NCI-H2171 treated with DMSO at 0.1 percent for 48 hours (cell line): ENCODE results near the gene CD99.
"Not testable (repeated sequence)": the region's sequence is repeated elsewhere in the genome, so short reads cannot be mapped to it uniquely, and the experiment has no call there.

Source experiments
- DNase-seq: peaks from one replicate; lab custom pipeline; 2025; lab: John Stamatoyannopoulos, UW

CD99 gene

DNA sequence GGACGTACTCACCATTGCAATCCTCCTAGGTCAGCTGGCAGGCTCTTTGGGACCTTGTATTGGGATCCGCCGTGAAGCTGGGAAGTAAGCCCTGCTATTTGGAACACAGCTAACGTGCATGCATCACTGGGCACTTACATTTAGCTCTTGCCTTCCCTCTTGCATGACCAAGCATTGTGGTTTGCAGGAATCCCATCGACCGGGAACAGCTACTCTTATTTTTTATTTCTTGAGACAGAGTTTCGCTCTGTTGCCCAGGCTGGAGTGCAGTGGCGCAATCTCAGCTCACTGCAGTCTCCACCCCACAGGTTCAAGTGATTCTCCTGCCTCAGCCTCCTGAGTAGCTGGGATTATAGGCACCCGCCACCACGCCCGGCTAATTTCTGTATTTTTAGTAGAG lies 36.2 kb downstream of the CD99 start:
- not testable (repeated sequence) for DNase-seq

DNA sequence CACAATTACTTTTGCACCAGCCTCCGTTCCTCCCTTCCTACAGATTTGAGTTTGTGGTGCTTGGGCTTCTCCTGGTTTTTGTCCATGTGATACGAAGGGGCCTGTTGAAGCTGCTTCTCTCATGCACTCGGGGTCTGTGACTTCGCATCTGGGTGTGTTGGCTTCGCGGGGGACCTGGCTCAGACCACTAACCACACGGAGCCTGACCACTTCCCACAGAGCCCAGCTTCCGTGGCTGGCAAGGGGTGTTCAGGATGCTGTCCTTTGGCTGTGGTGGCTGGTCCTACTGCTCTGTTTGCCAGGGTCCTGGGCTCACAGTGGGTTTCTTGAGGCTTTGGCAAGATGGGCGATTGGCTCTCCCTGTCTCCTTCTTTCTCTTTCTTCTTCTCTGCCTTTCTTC lies 41.0 kb downstream of the CD99 start:
- no peak for DNase-seq

DNA sequence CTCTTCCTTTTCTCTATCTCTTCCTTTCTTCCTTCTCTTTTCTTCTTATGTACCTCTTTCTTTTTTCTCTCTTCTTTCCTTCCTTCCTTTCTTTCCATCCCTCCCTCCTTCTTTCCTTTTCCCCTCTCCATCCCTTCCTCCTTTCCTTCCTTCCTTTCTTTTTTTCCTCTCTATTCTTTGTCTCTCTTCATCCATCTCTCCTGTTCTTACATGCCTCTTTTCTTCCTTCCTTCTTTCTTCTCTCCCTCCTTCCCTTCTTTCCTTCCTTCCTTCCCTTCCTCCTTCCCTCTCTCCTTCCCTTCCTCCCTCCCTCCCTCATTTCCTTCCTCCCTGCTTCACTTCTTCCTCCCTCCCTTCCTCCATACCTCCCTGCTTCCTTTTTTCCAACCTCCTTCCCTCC lies 41.6 kb downstream of the CD99 start:
- no peak for DNase-seq

DNA sequence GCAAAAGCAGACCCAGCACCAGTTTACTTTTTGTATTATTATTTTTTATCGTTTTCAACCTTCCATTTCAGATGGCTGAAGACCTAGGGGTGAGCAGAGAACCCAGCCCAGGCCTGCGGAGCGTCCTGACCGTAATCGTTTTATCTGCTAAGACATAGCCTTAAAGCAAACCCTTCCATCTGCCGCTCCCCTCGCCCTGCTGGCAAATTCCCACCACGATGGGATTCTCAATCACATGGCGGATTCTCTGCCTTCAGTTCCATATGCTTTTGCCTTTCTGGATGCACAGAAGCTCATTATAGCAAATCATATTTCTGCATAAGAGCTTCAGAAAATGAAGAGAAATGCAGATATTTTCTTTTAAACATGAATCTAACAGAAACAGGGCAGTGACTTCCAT lies 42.2 kb downstream of the CD99 start:
- DNase-seq = no peak

DNA sequence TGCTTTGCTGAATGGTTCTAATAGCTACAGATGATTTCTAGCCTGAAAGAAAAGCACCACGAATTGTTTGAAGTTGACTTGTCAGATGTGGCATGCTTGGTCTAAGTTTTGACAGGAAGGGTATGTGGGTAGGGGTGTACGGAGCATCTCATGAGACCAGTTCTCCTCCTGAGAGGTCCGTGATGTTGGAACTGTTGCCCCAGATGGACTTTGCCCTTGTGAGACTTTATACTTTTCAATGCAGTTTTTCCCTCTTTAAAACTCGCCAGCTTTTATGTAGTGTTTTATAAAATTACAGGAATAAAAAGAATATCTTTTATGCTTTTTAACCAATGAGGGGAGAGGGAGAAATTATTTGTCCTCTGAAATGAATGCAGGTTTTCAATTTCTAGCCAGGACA lies 44.2 kb downstream of the CD99 start:
- DNase-seq = no peak

DNA sequence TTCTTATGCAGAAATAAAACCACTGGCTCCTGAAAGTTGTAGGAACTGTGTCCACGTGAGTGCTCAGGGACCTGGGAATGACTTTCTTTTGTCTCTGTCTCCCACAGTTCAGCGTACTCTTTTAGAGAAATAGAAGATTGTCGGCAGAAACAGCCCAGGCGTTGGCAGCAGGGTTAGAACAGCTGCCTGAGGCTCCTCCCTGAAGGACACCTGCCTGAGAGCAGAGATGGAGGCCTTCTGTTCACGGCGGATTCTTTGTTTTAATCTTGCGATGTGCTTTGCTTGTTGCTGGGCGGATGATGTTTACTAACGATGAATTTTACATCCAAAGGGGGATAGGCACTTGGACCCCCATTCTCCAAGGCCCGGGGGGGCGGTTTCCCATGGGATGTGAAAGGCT lies 49.6 kb downstream of the CD99 start:
- no peak for DNase-seq

DNA sequence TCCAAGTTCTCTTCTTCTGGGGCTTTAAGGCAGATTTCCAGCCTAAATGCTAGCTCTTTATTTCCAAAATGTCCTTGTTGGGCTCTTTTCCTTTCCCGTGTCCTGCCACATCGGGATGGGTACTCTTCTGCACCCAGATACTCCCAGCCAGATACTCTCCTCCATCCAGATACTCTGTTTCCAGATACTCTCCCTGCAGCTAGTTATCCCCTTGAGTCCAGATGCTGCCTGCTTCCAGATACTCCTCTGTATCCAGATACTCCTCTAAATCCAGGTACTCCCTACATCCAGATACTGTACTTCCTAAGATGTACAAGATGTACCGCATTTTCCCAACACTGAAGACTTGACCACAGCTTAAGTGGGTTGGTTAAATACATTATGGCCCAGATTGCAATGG lies 50.3 kb downstream of the CD99 start:
- no peak for DNase-seq

DNA sequence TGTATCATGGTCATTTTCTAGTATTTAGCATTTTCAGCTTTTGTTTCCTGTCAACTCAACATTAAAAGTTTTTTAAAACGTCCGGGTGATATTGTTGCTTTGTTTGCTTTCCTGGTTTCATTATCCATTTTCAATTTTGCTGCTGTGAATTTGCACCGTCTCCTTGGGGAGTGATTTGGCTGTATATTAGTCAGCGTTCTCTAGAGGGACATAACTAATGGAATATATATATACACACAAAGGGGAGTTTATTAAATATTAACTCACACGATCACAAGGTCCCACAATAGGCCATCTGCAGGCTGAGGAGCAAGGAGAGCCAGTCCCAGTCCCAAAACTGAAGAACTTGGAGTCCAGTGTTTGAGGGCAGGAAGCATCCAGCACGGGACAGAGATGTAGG lies 55.2 kb downstream of the CD99 start:
- DNase-seq = not testable (repeated sequence)

DNA sequence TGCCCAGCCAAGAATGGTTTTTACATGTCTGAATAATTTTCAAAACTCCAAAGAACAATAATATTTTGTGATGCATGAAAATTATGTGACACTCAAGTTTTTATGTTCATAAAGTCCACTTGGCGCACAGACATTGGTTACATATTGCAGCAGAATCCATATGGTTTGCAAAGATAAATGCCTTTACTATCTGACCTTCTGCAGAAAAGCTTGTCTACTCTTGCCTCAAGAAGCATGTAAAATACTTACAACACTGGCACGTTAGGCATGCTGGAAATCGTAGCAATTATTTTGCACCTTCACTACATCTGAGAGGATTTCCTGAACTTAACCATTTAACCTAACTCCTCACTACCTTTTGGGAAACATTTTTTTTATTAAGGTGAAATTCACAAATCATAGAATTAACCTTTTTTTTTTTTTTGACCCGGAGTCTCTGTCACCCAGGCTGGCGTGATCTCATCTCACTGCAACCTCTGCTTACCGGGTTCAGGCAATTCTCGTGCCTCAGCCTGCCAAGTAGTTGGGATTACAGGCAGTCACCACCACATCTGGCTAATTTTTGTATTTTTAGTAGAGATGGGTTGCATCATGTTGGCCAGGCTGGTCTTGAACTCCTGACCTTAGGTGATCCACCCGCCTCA lies 57.2 kb downstream of the CD99 start:
- no peak for DNase-seq

DNA sequence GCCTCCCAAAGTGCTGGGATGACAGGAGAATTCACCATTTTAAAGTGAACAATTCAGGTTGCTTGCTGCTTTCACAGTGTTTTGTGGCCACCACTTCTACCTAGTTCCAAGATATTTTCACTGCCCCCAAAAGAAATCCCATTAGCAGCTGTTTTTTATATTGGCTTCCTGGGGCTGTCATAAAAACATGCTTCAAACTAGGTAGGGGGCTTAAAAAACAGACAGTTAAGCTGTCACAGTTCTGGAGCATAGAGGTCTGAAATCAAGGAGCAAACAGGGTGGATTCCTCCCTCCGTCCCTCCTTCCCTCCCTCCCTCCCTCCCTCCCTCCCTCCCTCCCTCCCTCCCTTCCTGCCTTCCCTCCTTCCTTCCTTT lies 57.7 kb downstream of the CD99 start:
- no peak for DNase-seq

DNA sequence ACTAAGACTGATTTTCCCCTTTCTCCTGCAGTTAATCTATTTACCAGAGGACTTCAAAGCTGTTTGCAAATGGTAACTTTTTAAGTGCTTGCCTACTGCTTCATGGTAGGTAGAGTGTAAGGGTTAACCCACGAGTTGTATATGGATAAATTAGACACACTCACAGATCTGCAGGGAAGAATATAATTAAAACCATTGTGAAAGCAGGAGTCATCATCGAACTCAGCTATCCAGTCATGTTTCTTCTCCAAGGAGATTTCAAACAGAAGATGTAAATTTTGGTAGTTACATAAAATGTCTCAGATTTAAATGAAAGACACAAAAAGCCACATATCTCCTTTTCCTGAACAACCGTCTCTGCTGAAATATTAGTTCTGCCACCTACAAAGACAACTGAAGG lies 60.2 kb downstream of the CD99 start:
- no peak for DNase-seq

DNA sequence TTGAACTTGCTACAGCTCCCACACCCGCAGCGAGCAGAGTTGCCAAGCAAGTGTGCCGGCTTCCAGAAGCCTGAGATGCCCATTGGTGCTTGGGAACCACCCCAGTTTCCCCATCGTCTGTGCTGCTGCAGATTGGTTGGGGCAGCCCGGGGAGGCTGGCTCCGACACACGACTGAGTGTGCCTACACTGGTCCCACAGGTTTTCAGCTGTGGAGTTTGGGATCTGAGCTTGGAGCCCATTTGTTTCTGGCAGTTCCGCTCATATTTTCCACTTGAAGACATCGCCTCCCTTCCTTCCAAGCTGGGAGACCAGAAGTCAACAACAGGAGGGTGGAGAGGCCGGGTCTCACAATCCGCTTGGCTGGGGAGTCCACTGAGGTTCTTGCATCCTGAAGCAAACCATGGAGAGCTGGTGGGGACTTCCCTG lies 60.8 kb downstream of the CD99 start, which contains the start of gene XG:
Gene XG (plus strand): TSS at position 167 of the 427 bp plus-strand sequence. CDS start 235 bp downstream, at position 402.
- not testable (repeated sequence) for DNase-seq

DNA sequence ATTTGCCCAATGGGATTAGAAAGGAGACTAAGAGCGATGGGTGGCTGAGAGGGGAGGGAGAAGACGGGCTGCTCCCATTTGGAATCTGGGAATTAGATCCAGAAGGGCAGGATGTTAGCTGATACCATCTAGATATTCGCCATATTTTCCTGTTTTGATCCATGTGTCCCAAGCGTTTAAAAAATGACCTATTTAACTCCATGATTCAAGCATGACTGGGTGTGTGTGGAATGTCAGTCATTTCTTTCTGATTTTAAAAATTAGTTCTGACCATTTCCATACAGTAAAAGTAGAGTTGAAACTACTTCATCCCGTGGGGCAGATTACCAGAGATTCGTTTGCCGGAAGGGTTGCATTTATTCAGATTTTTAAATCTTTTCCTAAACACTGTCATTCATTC lies 61.3 kb downstream of the CD99 start:
- DNase-seq = not testable (repeated sequence)

DNA sequence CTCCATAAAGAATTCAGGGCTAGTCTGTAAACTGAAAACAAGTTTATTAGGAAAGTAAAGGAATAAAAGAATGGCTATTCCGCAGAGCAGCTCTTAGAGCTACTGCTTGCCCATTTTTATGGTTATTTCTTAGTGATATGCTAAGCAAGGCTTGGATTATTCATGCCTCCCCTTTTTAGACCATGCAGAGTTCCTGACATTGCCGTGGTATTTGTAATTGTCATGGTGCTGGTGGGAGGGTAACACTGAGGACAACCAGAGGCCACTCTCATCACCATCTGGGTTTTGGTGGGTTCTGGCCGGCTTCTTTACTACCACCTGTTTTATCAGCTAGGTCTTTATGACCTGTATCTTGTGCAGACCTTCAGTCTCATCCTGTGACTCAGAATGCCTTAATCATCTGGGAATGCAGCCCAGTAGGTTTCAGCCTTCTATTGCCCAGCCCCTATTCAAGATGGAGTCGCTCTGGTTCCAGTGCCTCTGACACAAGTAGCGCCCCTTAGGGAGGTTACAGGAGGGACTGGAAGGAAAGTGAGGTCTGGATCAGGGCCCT lies 64.1 kb downstream of the CD99 start:
- not testable (repeated sequence) for DNase-seq

DNA sequence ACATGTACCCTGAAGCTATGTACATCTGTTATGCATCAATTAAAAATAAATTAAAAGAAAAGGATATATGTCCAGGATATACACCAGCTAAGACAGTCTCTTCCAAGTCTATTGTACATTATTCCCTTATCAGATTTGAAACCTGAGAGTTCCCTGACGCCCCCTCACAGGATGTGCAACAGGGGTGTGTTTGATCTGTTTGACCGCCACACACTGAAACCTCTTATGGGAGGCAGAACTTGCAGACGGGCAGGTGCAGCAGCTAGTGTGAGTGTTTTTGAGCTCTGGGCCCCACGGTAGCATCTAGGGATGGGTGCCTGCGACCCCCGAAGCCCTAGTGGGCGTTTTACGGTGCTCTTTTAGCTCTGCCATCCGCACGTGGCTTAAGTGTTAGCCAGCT lies 65.5 kb downstream of the CD99 start:
- DNase-seq = no peak

DNA sequence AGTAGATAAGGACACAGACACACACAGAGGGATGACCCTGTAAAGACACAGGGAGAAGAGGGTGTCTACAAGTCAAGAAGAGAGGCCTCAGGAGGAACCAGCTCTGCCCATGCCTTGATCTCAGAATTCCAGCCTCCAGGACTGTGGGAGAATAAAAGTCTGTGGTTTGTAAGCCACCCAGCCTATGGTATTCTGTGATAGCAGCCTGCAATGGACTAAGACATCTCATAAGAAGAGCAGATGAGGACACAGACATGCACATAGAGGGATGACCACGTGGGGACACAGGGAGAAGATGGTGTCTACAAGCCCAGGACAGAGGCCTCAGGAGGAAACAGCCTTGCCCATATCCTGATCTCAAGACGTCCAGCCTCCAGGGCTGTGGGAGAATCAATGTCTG lies 70.2 kb downstream of the CD99 start:
- no peak for DNase-seq

DNA sequence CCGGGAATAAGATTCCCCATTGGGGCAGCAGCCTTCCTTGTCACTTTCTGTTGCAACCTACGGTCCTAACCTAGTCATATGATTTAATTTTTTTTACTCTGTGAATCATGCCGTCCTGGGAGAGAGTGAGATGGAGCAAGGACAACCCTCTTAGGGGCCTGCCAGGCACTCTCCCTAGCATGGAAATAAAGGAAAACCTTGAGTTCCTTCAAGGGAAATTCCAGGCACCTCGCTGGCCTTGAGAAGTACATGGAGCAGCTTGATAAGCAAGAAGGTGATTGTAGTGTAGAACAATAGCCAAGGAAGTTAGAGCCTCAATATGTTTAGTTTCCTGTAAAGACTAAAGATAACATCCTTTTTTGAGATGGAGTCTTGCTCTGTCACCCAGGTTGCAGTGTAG lies 71.6 kb downstream of the CD99 start:
- DNase-seq = not testable (repeated sequence)

DNA sequence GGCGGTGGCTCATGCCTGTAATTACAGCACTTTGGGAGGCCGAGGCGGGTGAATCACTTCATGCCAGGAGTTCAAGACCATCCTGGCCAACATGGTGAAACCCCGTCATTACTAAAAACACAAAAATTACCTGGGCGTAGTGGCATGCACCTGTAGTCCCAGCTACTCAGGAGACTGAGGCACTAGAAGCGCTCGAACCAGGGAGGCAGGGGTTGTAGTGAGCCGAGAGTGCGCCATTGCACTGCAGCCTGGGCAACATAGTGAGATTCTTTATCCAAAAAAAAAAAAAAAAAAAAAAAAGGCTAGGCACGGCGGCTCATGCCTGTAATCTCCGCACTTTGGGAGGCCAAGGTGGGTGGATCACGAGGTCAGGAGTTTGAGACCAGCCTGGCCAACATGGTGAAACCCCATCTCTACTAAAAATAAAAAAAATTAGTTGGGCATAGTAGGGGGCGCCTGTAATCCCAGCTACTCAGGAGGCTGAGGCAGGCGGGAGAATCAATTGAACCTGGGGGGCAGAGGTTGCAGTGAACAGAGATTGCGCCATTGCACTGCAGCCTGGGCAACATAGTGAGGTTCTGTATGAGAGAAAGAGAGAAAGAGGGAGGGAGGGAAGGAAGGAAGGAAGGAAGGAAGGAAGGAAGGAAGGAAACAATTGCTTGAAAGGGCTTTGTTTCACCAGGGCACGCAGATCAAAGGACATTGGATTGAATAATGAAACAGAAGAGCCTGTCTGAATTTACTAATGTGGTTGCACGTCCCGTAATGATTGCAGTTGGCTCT lies 73.9 kb downstream of the CD99 start:
- DNase-seq = not testable (repeated sequence)

DNA sequence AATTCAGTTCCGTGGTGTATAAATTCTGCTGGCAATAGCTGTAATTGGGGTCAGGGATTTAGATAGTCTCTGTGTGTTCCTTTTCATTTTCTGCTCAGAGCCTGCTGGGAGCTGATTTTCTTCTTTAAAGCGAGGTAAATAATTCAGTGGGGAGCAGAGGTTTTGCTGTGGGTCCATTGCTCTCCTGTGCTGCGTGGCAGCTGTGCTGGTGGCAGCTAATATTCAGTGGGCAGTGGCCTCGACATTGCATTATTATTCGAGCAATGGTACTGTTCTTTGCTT lies 74.4 kb downstream of the CD99 start:
- DNase-seq = no peak

DNA sequence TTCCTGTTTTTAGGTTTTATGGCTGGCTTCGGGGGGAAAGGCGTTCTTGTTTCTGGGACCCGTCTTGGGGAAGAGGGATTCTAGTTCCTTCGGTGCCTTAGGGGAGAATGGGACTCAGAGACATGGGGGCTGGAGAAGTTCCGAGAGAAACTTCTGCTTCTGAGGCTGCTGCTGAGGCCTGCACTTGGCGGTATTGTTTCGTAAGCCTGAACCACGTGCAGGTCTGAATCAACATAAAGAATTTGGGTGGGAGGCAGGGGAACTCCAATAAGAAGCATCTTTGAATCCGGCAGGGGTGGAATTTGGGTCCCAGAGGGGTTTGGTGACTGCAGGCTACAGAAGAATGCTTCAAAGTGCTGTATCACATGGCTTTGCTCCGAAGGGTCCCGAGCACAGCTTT lies 75.8 kb downstream of the CD99 start:
- no peak for DNase-seq

DNA sequence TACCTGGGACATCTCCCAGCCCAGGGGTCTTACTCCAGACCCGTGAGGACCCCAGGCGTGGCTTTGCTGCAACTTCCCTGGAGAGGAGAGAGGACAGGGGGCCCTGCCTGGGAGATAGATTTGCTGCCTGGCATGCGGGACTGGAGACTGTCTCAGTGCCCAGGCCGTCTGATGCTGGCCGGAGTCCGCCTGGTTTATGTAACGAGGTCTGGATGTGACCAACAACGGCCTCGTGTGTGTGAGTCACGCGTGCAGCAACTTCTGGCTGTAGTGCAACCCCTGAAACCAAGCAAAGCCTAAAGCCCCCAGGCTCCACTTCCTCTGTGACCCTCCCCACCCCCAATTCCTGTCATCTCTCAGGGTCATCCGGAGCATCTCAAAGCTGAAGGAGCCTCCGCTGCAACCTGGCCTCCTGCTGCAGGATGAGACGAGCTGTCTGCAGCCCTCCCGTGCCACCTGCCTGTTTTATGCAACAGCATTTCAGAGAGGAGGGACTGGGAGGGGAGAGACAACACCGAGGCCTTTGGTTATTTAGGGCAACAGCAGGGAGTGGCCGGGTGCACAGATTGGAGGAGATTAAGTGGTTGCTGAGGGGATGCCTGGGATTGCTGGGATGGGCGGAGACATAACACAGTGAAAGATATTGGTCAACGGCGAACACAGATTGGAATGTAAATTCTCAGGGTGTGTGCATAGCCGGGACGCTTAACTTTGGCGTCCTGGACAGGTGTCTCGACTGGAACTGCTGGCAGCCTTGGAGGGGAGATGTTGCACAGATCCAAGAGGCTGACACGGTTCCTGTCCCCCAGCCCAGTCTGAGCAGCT lies 76.7 kb downstream of the CD99 start:
- peak; percentile 55 for DNase-seq

DNA sequence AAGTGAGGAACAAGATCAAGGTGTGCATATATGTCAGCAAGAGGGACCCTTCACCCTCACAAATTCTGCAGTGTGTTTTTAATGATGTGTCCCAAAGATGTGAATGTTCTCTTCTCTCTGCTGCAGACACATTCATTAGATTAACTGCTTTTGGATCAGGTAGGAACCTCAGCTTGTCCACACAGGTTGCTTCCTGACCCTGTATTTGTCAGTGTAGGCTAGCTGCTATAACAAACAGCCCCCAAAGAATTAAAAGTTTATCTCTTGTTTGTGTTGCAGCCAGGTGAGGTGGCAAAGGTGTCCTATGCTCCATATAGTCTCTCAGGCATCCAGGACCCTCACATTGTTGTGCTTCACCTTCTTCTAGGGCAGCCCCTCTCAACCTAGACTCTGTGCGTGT lies 78.5 kb downstream of the CD99 start:
- no peak for DNase-seq
